ENCODE results near the gene RNF151.
"Not testable (repeated sequence)": the region's sequence is repeated elsewhere in the genome, so short reads cannot be mapped to it uniquely, and the experiment has no call there.

- TF ChIP-seq CTCF (IDR thresholded peaks at IDR 0.05; ENCODE audit: insufficient read depth, low read length, poor library complexity, severe bottlenecking); EZH2phosphoT487 (conservative IDR thresholded peaks at IDR 0.05; ENCODE audit: low read length): not testable (repeated sequence)
Measured at GRCh38 chr16:1957434-1958142, 9.1 kb upstream of the RNF151 start.

Measured in SU-DHL-6 (cell line).